ENCODE results near the gene CTNND1. TPM values are rescaled to one million over a fixed set of nuclear protein-coding genes. Genes with fewer than 3 reads are reported as not detected.

The CTNND1 gene
- total and polyA plus RNA-seq, 3 donors from 2014 or later = 134 to 227 (median 178) TPM

DNA sequence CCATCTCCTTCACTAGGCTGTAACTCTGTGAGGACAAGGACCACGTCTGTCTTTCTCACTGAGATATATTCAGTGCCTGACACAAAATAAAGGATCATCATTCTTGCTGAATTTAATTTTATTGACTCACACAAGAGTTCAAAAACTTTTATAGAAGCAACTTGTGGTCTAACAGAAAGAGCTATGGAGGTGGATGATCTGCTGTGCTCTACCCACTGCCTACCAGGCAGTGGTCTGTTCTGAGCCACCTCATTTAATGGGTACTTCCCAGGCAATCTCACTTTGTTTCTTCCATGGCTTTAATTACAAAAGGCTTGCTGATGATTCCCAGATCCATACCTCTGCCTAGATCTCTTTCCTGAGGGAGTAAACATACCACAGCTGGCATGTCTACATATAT, 14.7 kb upstream of the CTNND1 start:
- Histone ChIP-seq H3K9me3 (no peaks in the 10 kb centered on the region), H3K27ac (no peak overlapping the region), H3K36me3 (ENCODE audit: low read depth, missing control alignments) (no peaks in the 10 kb centered on the region), H3K27me3 (no peaks in the 10 kb centered on the region), H3K4me3 (no peak overlapping the region), H3K4me1 (peaks cover 13% of the 10 kb centered on the region)
- DNase-seq = no peak
- TF ChIP-seq, protein P1, sequence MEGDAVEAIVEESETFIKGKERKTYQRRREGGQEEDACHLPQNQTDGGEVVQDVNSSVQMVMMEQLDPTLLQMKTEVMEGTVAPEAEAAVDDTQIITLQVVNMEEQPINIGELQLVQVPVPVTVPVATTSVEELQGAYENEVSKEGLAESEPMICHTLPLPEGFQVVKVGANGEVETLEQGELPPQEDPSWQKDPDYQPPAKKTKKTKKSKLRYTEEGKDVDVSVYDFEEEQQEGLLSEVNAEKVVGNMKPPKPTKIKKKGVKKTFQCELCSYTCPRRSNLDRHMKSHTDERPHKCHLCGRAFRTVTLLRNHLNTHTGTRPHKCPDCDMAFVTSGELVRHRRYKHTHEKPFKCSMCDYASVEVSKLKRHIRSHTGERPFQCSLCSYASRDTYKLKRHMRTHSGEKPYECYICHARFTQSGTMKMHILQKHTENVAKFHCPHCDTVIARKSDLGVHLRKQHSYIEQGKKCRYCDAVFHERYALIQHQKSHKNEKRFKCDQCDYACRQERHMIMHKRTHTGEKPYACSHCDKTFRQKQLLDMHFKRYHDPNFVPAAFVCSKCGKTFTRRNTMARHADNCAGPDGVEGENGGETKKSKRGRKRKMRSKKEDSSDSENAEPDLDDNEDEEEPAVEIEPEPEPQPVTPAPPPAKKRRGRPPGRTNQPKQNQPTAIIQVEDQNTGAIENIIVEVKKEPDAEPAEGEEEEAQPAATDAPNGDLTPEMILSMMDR (IDR thresholded peaks at IDR 0.05) = no peak
- no peak for TF ChIP-seq POLR2A (IDR thresholded peaks at IDR 0.05)
- 85 to 94% methylated on average over 1 of the region's 1 CpG for WGBS, 2 donors
- intact Hi-C loops (cut with DNase I; ENCODE audit: low total_unique reads) = loop anchor here (10.0 kb wide), 1 partner anchor 58 kb away; no protein-coding TSS in a partner anchor

DNA sequence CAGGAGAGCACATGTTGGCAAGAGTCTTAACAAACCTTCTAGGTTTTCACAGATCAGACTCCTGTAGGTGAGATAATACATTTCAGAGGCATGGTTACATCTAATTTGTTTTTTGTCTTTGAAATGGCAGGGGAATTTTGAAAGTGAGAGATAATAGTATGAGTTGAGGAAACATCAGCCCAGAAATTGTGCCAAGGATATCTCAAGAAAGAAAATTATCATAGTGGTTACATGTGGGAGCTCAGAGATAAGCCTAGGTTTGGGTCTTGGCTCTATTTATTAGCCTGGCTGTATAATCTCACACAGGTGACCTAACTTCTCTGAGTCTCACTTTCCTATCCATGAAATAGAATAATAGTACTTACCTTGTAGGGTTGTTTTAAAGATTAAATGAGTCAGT, 10.4 kb upstream of the CTNND1 start:
- Histone ChIP-seq H3K4me1 (peaks cover 4% of the 10 kb centered on the region), H3K27me3 (no peaks in the 10 kb centered on the region), H3K4me3 (no peak overlapping the region), H3K36me3 (ENCODE audit: low read depth, missing control alignments) (no peaks in the 10 kb centered on the region), H3K27ac (no peak overlapping the region), H3K9me3 (no peaks in the 10 kb centered on the region)
- TF ChIP-seq POLR2A (IDR thresholded peaks at IDR 0.05) = no peak
- TF ChIP-seq, protein P1 (IDR thresholded peaks at IDR 0.05) = no peak
- intact Hi-C loops (cut with DNase I; ENCODE audit: low total_unique reads) = no loop called here
- DNase-seq = no peak

DNA sequence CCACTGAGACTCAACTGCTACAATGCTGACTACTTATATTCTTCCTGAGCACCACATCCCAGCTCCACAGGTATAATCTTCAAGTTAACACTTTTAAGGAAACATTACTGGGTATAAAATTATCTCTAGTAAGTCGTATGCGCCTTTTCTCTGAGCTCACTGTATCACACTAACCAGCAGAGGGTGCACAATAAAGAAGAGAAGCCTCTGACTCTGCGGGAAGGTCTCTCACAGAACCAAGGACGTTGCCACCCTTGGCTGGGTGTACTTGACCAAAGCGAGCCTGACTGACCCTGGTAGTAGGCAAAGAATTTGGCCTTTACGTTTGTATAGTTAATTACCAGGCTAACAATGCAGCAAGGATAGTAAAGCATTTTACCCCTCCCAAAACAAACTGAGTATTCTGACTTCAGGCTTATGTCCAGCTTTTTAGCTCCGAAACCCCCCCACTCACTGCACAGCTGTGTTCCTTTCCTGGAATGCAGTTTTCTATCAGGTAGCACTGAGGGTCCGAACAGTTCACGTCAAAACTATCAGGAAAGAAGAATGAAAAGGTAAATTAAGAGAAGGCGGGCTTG, 9.8 kb upstream of the CTNND1 start, which contains the start of gene BTBD18:
TSS of gene BTBD18 (minus strand) at position 144 of the 578 bp plus-strand sequence. CDS start 631 bp downstream, outside the sequence.
- no peaks in the 10 kb centered on the region for H3K36me3 ChIP-seq (ENCODE audit: low read depth, missing control alignments)
- no peak within 1 kb of the TSS for H3K27ac ChIP-seq
- TF ChIP-seq, protein P1 (IDR thresholded peaks at IDR 0.05) = peak in 2 of 3 experiments; percentile 29 to 33
- no peak for TF ChIP-seq POLR2A (IDR thresholded peaks at IDR 0.05)
- H3K9me3 ChIP-seq = no peaks in the 10 kb centered on the region
- peak; percentile 65 for DNase-seq
- H3K4me1 ChIP-seq = peaks cover 4% of the 10 kb centered on the region
- no peaks in the 10 kb centered on the region for H3K27me3 ChIP-seq
- WGBS, 2 donors = 24 to 45% methylated on average over 10 of the region's 10 CpGs
- intact Hi-C loops (cut with DNase I; ENCODE audit: low total_unique reads) = no loop called here
- H3K4me3 ChIP-seq = peak within 1 kb of the TSS; percentile 41 to 54

DNA sequence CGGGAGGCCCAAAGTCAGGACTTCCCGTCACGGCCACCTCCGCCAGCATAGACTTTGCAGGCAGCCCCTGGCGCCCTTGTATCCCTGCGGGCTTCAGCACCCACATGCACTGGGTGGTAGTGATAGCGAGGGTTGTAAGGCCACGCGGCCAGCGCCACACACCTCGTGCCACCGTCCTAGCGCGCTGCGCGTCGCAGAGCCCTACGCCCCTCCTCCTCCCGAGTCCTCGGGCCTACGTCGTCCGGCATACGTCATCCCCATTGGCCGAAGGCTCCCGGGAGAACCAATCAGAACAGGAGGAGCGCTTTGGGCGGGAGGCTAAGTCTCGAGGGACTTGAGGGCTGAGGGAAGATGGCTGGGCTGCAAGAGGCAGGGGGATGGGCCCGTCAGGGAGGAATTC, 8.6 kb upstream of the CTNND1 start:
- TF ChIP-seq POLR2A (IDR thresholded peaks at IDR 0.05) = no peak
- TF ChIP-seq, protein P1 (IDR thresholded peaks at IDR 0.05) = no peak
- intact Hi-C loops (cut with DNase I; ENCODE audit: low total_unique reads) = no loop called here
- WGBS, 2 donors = 78 to 88% methylated on average over 23 to 30 of the region's 30 CpGs

DNA sequence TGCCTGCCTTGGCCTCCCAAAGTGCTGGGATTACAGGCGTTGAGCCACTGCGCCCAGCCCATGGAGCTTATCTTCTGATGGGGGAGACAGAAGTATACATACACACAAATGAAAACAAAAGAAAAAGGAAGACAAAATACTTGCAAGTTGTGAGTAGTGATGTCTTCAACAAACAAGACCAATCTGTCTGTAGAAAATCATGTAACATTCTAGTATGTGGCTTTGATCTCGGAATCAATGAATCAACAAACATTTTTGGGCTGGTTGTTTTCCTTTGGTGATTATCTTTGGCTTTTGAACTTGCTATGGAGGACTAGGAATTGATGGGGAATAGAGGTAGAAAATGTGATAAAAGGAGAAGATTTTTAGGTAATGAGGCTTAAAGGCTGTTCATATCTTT, 3.4 kb upstream of the CTNND1 start:
- H3K9me3 ChIP-seq = no peaks in the 10 kb centered on the region
- TF ChIP-seq POLR2A (IDR thresholded peaks at IDR 0.05) = no peak
- TF ChIP-seq, protein P1 (IDR thresholded peaks at IDR 0.05) = no peak
- intact Hi-C loops (cut with DNase I; ENCODE audit: low total_unique reads) = no loop called here

More for the DNA sequence above, 8.6 kb upstream of the CTNND1 start:
- H3K9me3 ChIP-seq = no peaks in the 10 kb centered on the region
- DNase-seq = peak; percentile 80
- H3K27ac ChIP-seq = peak overlapping the region; percentile 11 to 39
- H3K4me3 ChIP-seq = peak overlapping the region; percentile 41 to 54
- H3K36me3 ChIP-seq (ENCODE audit: low read depth, missing control alignments) = no peaks in the 10 kb centered on the region
- peaks cover 4% of the 10 kb centered on the region for H3K4me1 ChIP-seq
- H3K27me3 ChIP-seq = no peaks in the 10 kb centered on the region

More for the DNA sequence above, 3.4 kb upstream of the CTNND1 start:
- Histone ChIP-seq H3K27me3 (no peaks in the 10 kb centered on the region), H3K4me3 (no peak overlapping the region), H3K4me1 (no peaks in the 10 kb centered on the region), H3K36me3 (ENCODE audit: low read depth, missing control alignments) (no peaks in the 10 kb centered on the region), H3K27ac (no peak overlapping the region)
- WGBS, 2 donors = 88% methylated on average over 3 of the region's 3 CpGs
- DNase-seq = no peak

Measured in testis (tissue), 3 donors.